NCI-H1105 treated with DMSO at 0.1 percent for 48 hours (cell line): ENCODE measurements around the gene PDYN.

Experiments used
- DNase-seq: peaks from one replicate; lab custom pipeline; 2025; lab: John Stamatoyannopoulos, UW

Gene PDYN

GRCh38 chr20:1994627-1995026 lies 769 bp upstream of the PDYN start:
- no peak for DNase-seq

- no peak for DNase-seq
These were observed 1.3 kb downstream of the PDYN start for GRCh38 chr20:1992359-1993110.

GRCh38 chr20:1987826-1988225 lies 6.0 kb downstream of the PDYN start:
- DNase-seq: no peak

- DNase-seq: no peak
These were observed 10.6 kb downstream of the PDYN start for GRCh38 chr20:1983301-1983700.

- no peak for DNase-seq
These were observed 11.2 kb downstream of the PDYN start for GRCh38 chr20:1982686-1983085.

- DNase-seq: no peak
These were observed 14.6 kb downstream of the PDYN start for GRCh38 chr20:1979106-1979778.

GRCh38 chr20:1975291-1975690 lies 18.6 kb downstream of the PDYN start:
- DNase-seq: no peak

- no peak for DNase-seq
These were observed 20.0 kb downstream of the PDYN start for GRCh38 chr20:1973601-1974440.

GRCh38 chr20:1971893-1972586 lies 21.8 kb downstream of the PDYN start:
- no peak for DNase-seq

GRCh38 chr20:1968964-1969363 lies 24.9 kb downstream of the PDYN start:
- no peak for DNase-seq

GRCh38 chr20:1965520-1966351 lies 28.1 kb downstream of the PDYN start:
- DNase-seq: peak; percentile 85

GRCh38 chr20:1964659-1965405 lies 29.0 kb downstream of the PDYN start:
- no peak for DNase-seq

- DNase-seq: no peak
These were observed 29.8 kb downstream of the PDYN start for GRCh38 chr20:1964061-1964460.

- DNase-seq: no peak
These were observed 32.5 kb downstream of the PDYN start for GRCh38 chr20:1961374-1961773.

- DNase-seq: no peak
These were observed 34.7 kb downstream of the PDYN start for GRCh38 chr20:1959156-1959555.

GRCh38 chr20:1958426-1958825 lies 35.4 kb downstream of the PDYN start:
- DNase-seq: no peak

- no peak for DNase-seq
These were observed 38.6 kb downstream of the PDYN start for GRCh38 chr20:1955217-1955616.

GRCh38 chr20:1953621-1954020 lies 40.2 kb downstream of the PDYN start:
- DNase-seq: no peak

- peak; percentile 52 for DNase-seq
These were observed 40.9 kb downstream of the PDYN start for GRCh38 chr20:1952737-1953530.
